CD4-positive, alpha-beta T cell treated with Interleukin-15 for 4 hours (primary cell): ENCODE results near the gene GPR45.

Experiments
- DNase-seq: peaks from one replicate; pipeline ENCODE4 v3.0.0-alpha.2; 2020; ENCODE audit warnings: low spot score

The GPR45 gene

GRCh38 chr2:105254531-105255210 lies 13.1 kb downstream of the GPR45 start:
- no peak for DNase-seq

GRCh38 chr2:105255979-105256378 lies 14.4 kb downstream of the GPR45 start:
- no peak for DNase-seq

- DNase-seq, result no peak
These were observed 15.0 kb downstream of the GPR45 start for GRCh38 chr2:105256431-105257047.

DNA sequence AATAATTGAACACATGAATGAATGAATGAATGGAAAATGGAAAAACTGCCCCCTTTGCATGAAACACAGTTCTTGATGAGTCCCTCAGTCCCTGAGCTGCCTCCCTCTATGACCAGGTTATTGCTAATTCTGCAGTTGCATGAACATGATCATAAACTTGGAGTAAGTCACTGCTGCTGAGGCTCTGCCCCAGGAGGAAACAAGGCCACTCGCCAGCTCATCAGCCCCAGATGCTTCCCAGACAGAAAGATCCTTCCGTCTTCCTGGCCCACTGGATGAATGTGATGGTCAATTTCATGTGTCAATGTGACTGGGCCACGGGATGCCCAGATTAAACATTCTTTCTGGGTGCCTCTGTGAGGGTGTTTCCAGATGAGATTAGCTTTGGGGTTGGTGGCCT lies 16.4 kb downstream of the GPR45 start:
- DNase-seq, result no peak

GRCh38 chr2:105258835-105259350 lies 17.4 kb downstream of the GPR45 start:
- DNase-seq, result no peak

DNA sequence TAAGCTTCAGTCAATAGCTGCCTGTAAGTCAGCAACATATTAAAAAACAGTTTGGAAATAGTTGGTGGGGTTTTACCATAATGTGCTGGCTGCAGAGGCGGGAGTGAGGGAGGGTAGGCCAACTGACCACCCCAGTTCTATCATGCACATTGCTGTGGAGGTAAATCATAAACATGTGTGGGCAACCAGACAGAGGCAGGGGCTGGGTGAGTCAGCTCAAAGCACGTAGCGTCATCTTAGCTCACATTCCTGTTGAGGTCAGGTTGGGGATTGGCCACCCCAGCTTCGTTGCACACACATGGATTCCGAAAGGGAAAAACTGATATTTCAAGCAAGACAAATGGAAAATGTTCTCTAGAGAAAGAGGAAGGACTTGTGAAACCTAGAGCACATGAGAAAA lies 19.5 kb downstream of the GPR45 start:
- no peak for DNase-seq

DNA sequence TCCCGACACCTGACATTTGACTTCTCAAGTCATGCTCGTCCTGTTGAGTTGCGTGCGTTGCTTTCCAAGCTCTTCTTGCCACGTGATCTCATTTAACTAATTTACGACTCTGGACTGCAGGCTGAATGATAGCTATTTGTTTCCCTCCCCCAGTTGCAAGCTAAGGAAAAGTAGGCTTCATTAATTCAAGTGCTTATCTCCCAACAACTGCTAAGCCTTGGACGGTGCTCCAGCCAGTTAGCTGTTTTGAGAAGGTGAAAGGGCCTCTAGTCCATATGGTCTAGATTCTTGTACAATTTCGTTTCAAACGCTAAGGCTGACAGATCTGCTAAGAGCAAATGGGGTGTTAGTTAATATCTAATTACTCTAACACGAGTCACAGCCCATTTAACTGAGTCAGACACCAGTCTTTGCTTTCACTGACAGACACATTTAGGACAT lies 21.1 kb downstream of the GPR45 start:
- DNase-seq, result no peak

DNA sequence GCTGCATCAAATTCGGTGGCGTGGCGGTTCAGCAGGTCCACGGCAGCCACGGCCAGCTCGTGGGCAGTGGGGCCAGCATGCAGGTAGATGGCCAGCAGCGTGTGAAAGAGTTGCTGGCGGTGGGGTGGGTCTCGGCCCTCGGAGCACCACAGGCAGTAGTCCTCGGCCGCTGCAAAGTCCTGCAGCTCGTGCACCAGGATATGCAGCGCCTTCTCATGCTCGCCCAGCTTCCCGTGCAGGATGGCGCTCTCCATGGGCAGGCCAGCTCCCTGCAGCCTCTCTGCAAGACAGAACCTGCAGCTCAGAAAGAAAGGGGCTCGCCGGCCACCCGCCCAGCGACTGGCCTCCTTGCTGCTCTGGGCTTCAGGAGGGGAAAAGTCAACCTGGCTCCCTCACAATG lies 27.9 kb downstream of the GPR45 start:
- no peak for DNase-seq

- no peak for DNase-seq
These were observed 30.0 kb downstream of the GPR45 start for GRCh38 chr2:105271393-105272045.

DNA sequence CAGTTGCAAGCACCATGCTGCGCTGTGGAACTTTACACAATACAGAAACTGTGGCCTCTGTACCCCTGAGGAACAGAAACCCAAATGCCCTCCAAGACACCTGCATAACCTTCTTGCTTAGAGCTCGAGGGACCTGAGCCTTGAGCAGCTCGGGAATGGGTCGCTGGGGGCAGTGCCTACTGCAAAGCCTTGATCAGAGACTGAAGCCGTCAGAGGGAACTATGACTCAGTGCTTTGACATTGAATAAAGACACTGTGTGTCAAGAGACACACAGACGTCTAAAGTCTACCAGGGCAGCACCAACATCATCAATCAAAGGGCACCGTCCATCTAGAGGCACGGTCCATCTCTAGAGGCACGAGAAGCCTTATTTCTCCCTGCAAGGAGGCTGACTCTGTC lies 30.6 kb downstream of the GPR45 start:
- DNase-seq, result no peak

GRCh38 chr2:105274046-105274445 lies 32.5 kb downstream of the GPR45 start:
- no peak for DNase-seq

DNA sequence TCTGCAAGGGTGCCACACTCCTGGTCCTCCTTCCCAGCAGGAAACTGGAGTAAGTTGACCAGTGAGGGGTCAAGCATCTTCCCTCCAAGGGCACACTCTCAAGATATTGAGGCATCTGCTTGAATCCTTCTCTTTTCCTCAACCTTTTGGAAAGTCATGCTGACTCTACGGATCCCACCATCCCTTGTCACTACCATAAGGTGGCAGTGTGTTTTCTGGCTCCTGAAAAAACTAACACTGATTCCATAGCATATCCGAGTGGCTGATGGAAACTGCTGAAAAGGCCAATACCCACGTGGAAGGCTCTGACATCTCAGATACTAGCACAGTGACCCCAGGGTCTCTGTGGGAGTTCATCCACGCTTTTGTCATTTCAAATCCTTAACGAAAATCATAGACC lies 37.1 kb downstream of the GPR45 start:
- DNase-seq, result no peak

GRCh38 chr2:105279126-105279525 lies 37.6 kb downstream of the GPR45 start:
- DNase-seq, result no peak

DNA sequence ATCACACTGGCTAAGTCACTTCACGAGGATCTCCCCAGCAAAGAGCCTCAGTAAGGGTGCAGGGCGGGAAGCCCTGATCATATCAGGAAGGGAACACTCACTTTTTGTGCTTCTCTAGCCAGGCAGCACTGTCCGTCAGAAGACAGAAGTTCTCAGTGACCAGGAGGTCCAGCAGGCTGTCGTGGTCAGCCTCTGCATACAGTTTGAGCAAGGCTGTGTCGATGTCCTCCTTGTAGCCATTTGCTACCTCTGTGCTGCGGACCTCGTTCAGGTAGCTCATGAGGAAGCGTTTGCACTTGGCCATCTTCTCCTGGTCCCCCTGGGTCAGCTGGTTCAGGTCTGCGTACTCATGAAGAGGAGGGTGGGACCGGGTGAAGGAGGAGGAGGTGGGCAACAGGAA lies 38.7 kb downstream of the GPR45 start:
- no peak for DNase-seq

GRCh38 chr2:105283532-105283931 lies 42.0 kb downstream of the GPR45 start:
- no peak for DNase-seq

DNA sequence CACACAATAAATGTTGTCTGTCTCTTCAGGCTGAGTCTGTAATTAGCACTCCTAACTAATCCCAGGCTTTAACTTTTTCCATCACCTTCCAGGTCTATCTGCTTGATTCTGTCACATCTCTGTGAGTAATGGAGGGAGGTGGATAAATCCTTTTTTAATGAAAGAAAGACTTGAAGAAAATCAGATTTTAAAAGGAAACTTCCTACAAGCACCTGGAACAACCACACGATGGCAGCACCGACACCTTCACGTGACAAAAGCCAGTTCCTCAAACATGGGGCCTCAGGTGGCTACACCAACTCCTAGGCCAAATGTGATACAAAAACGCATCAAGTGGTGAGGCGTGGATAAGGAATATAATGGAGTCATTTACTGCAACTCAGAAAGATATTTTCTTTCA lies 46.1 kb downstream of the GPR45 start:
- no peak for DNase-seq

DNA sequence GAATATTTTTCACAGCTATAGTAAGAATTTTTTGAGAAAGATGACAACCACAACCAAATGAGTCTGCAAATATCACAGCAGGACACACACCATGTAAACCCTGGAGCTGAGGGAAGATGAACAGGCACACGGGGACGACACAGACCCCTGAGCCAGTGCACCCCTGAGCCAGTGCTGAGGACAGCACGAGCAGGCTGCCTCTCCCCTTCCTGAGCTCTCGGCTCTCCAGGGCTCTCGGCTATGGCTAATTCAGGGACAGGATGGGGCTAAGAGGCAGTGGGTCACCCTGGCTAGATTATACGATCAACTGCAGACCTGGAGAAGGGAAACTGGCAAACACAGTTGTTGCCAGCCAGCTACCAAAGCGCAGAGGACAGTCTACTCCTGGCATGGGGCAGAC lies 46.6 kb downstream of the GPR45 start:
- no peak for DNase-seq

DNA sequence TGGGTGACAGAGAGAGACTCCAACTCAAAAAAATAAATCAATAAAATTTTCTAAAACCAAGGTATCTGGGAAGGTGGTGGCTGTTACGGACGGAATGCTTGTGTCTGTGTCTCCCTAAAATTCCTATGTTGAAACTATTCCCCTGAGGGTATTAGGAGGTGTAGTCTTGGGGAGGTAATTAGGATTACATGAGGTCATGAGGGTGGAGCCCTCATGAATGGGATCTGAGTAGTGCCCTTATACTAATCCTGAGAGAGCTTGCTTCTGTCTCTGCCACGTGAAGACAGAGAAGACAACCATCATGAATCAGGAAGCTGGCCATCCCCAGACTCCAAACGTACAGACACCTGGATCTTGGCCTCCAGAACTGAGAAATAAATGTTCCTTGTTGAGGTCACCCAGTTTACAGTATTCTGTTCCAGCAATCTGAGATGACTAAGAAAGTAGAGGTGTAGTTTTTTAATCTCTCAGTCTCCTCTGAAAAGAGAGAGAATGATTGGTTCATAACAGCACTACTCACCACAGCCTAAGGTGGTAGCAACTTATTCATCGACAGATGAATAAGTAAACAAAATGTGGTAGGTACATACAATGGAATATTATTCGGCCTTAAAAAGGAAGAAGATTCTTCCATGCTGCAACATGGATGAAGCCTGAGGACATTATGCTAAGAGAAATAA lies 49.6 kb downstream of the GPR45 start:
- no peak for DNase-seq

DNA sequence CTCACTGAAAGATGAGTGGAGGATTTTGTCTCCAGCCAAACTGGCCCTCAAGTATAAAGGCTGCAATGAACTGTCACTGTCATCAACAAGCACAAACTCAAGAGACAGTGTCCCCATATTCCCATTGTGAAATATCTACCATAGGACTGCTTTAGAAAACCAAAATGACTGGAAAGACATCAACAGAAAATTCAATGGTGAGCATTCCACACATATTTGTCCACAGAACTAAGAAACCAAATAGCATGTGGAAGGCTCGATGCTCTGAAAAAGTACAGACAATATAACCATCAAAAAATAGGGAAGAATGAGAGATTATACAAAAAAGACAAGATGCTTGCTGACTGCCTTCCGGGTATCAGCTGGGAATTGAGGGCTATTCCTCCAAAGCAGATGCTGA lies 50.4 kb downstream of the GPR45 start:
- DNase-seq, result no peak
